Subcutaneous adipose tissue (tissue), 4 donors: ENCODE data around the gene PARD3. TPM values are rescaled to one million over a fixed set of nuclear protein-coding genes. Genes with fewer than 3 reads are reported as not detected.

Experiments
- total RNA-seq, 4 donors: library from RNA; depleted of rRNA; stranded (reverse); fragments of >200 nt; gene quantifications; one replicate each; pipeline ENCODE4 v1.1.0, GENCODE V29; 2016
- TF ChIP-seq, protein P1 (sequence below): fragments of 450-650 bp; IDR thresholded peaks from one replicate; pipeline ENCODE4 v1.5.1; 2016; ENCODE audit warnings: low read depth, mild to moderate bottlenecking, control low read depth, antibody characterized with exemption, moderate library complexity

The PARD3 gene
- total RNA-seq, 4 donors from 2014 or later, result 39.4 to 70.3 (median 45.0) TPM

DNA sequence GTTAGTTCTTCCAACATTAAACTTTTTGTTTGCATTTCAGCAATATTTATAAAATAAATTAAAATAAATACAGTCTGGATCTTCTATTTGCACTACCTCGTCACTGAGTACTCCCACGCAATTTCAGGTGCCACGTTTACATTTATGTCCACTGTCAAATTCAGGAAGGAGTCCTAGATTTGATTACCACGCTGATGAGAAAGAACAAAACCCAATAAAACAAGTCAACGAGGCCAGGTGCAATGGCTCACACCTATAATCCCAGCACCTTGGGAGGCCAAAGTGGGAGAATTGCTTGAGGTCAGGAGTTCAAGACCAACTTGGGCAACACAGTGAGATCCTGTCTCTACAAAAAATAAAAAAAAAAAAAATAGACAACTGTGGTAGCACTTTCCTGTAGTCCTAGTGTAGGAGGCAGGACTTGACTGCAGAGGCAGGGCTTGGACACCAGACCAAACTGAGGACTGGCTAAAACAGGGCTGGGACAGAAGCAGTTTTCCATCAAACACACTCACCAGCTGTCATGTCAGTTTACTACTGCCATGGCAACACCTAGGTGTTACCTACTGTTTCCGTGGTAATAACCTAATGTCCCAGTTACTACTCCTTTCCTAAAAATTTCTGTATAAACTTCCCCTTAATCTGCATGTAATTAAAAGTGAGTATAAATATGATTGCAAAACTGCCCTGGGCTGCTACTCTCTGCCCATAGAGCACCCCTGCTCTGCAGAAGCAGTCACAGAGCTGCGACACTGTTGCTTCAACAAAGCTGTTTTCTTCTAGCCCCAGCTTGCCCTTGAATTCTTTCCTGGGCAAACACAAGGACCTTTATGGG lies 341.7 kb downstream of the PARD3 start:
- TF ChIP-seq, protein P1, sequence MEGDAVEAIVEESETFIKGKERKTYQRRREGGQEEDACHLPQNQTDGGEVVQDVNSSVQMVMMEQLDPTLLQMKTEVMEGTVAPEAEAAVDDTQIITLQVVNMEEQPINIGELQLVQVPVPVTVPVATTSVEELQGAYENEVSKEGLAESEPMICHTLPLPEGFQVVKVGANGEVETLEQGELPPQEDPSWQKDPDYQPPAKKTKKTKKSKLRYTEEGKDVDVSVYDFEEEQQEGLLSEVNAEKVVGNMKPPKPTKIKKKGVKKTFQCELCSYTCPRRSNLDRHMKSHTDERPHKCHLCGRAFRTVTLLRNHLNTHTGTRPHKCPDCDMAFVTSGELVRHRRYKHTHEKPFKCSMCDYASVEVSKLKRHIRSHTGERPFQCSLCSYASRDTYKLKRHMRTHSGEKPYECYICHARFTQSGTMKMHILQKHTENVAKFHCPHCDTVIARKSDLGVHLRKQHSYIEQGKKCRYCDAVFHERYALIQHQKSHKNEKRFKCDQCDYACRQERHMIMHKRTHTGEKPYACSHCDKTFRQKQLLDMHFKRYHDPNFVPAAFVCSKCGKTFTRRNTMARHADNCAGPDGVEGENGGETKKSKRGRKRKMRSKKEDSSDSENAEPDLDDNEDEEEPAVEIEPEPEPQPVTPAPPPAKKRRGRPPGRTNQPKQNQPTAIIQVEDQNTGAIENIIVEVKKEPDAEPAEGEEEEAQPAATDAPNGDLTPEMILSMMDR, result no peak

DNA sequence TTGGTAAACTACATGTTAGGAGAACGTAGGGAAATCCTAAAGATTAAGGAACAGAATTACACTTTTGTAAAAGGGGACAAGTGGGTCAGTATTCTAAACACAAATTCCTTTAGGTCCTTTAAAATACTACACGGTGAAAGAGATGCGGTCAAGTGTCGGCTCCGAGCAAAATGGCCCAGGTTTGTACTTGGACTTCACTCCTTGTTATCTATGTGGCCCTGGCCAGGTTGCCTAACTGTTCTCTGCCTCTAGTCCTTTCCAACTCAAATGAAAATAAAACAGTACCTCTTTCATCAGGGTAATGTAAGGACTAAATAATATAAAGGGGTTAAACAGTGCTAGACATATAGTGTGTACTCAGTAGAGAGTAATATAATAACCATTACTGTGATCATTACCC lies 344.8 kb downstream of the PARD3 start:
- TF ChIP-seq, protein P1, result no peak

DNA sequence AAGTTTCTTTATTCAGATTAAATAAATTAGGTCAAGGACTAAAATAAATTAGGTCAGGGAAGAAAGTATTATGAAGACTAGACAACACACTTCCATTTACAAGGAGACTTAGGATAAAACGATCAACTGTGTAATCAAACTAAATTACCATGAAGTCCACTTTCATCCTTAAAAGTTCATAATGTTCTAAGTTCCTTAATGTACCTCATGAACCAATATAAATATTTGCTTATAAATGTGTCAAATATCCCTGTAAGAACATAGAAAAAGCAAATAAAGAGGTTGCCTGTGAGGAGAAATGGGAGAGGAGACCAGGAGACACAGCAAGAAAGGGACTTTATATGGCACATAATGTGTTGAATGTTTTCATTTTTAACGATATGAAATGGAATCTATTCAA lies 345.6 kb downstream of the PARD3 start:
- TF ChIP-seq, protein P1, result no peak

DNA sequence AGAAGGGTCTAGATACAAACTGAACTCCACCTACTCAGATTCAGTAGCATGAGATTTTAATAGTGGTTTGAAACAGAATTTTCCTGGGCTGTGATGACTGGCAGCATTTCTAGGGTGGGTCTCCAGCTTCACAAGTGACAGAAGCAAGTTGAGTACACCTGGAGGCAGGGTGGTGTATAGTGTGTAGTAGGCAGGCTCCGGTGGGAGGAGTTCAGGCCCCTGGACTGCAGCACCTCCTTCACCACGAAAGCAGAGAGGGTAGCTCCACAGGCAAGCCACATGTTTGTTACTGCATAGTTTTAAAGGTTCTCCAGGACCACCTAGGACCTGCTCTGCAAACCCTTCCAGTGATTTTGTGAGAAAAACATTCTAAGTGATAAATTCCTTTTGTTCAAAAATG lies 347.2 kb downstream of the PARD3 start:
- TF ChIP-seq, protein P1, result no peak

DNA sequence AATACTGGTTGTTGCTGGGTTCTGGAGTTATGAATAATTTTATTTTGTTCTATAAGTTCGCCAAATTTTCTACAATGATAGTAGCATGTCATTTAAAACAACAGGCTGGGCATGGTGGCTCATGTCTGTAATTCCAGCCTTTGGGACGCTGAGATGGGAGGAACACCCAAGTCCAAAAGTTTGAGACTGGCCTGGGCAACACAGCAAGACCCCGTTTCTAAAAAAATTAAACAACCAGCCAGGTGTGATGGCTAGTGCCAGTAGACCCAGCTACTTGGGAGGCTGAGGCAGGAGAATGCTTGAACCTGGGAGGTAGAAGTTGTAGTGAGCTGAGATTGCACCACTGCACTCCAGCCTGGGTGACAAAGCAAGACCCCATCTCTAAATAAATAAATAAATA lies 347.7 kb downstream of the PARD3 start:
- TF ChIP-seq, protein P1, result no peak

DNA sequence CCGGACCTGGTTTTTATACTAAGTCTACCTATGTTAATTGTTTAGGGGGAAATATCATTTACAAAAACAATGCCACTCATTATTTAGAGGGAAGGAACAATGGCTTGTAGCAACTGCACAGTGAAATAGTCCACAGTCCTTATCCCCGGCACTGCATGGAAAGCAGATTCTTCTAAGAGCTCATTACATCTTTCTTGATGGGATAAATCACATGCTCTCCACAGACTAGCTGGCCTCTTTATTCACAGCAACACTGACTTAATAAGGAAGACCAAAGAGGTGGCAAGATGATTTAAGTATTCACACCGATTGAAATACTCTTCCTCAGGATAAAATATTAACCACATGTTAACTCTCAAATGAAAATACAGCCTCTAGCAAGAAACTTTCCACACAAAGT lies 349.4 kb downstream of the PARD3 start:
- TF ChIP-seq, protein P1, result no peak

DNA sequence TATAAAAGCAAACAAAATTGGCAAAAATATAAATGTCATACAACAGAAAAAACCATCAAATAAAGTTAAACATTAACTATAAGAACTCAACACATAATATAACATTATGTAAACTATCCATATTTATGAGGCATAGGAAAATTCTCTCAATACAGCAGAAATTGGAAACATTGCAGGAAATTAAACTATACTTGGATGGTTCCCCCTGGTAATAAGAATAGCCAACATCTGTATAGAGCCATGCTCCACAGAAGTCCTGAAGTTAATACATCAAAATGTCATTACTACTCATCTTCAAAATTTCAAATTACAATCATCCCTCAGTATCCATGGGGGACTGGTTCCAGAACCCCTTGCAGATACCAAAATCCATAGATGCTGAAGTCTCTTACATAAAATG lies 350.5 kb downstream of the PARD3 start:
- TF ChIP-seq, protein P1, result no peak
